ENCODE measurements around the gene WDR54. TPM values are rescaled to one million over a fixed set of nuclear protein-coding genes. Genes with fewer than 3 reads are reported as not detected.

Gene WDR54
- total and polyA plus RNA-seq, 7 experiments from 2014 or later, result 26.5 to 78.5 (median 33.2) TPM

DNA sequence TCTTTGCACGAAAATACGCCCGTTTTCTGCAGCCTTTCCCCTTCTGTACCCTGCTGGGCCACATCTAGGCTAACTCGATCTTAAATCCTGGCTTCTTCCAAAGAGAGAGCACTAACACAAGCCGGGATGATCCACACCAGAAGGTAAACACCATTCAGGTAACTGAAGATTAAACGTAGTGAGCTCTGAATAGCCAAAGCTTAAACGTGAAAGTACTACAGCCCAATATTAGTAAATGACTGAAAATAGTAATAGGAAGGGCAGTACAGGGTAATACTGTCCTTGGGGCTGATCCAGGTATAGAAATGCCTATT, 51.4 kb downstream of the WDR54 start:
- peaks cover 12 to 35% (median 29%) of the 10 kb centered on the region in 7 donors for H3K4me1 Mint-ChIP-seq
- Histone ChIP-seq H3K27me3 (ENCODE audit: control insufficient read depth in 2 of 2, insufficient read depth in 2 of 2, low read length in 2 of 2) (no peaks in the 10 kb centered on the region), H3K36me3 (ENCODE audit: control insufficient read depth in 2 of 3, insufficient read depth in 3 of 3, low read length in 3 of 3) (peaks cover 0 to 14% (median 4%) of the 10 kb centered on the region in 3 experiments), H3K27ac (ENCODE audit: low read depth, low read length) (peak overlapping the region; percentile 91), H3K9me3 (ENCODE audit: control insufficient read depth in 2 of 3, low read length in 3 of 3) (no peaks in the 10 kb centered on the region), H3K4me3 (ENCODE audit: low read length) (peak overlapping the region; percentile 89), H3K4me1 (ENCODE audit: control insufficient read depth in 2 of 2, insufficient read depth in 2 of 2, low read length in 2 of 2) (peaks cover 14 to 19% of the 10 kb centered on the region in 2 donors)
- intact Hi-C loops (cut with micrococcal nuclease), result loop anchor here (1.0 kb wide), 7 partner anchors 9 to 114 kb away; partner anchors contain the start of genes AUP1 (in 2 of the 2), HTRA2 (in 2 of the 2), TTC31 (in 2 of the 2) and WBP1 (in 2 of the 2)
- peaks cover 0 to 7% (median 0%) of the 10 kb centered on the region in 11 donors for H3K9me3 Mint-ChIP-seq
- peaks cover 0 to 28% (median 9%) of the 10 kb centered on the region in 5 donors for H3K36me3 Mint-ChIP-seq
- POLR2A ChIA-PET, result interaction anchor here (0.7 to 6.6 kb wide), 12 partner anchors 9 to 114 kb away, joined by 3 to 177 read pairs (median 4); partner anchors contain the start of genes CCDC142, INO80B, PCGF1 and TTC31
- CTCF ChIA-PET, result interaction anchor here (1.0 to 2.2 kb wide), 5 partner anchors 9 to 116 kb away, joined by 3 to 15 read pairs (median 5); partner anchors contain the start of genes CCDC142, INO80B and TTC31
- DNase-seq (no peak), ATAC-seq (no peak)
- H3K27ac Mint-ChIP-seq, result peak overlapping the region; percentile 94 to 99 (median 98)
- H3K27me3 Mint-ChIP-seq, result no peaks in the 10 kb centered on the region
- peak overlapping the region; percentile 88 to 99 (median 98) for H3K4me3 Mint-ChIP-seq

DNA sequence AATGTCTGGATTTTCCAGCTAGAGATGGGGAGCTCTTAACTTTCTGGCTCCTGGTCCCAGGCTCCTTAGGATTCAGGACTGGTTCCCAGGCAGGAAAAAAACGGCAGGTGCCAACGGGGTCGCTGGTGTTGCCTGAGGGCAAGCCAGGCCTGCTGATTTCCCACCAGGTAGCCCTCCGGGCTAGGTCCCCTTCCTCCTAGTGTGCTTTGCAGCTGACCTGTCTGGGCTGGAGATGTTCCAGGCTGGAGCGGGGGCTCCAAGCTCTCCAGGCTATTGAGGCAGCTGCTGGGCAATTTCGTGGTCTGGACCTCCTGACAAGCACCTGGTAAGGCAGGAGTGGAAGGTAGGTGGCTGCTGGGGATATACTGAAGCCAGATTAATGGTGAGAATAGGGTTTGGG, 53.0 kb downstream of the WDR54 start:
- peak overlapping the region in 2 of 10 donors; percentile 48 to 88 for H3K4me3 Mint-ChIP-seq
- ChIA-PET POLR2A (interaction anchor here (1.3 to 6.6 kb wide), 3 partner anchors 8 to 61 kb away, joined by 5 to 177 read pairs (median 12); partner anchors contain the start of genes CCDC142, INO80B, TTC31 and WBP1), CTCF (interaction anchor here (0.8 to 1.6 kb wide), 3 partner anchors 16 to 19 kb away, joined by 3 to 4 read pairs (median 3); partner anchors contain the start of genes INO80B and WBP1)
- H3K36me3 Mint-ChIP-seq, result peaks cover 0 to 28% (median 9%) of the 10 kb centered on the region in 5 donors
- H3K9me3 Mint-ChIP-seq, result peaks cover 0 to 7% (median 0%) of the 10 kb centered on the region in 11 donors
- H3K27ac Mint-ChIP-seq, result peak overlapping the region in 2 of 9 donors; percentile 14 to 38
- no peak overlapping the region for H3K4me3 ChIP-seq (ENCODE audit: low read length)
- H3K27ac ChIP-seq (ENCODE audit: low read depth, low read length), result no peak overlapping the region
- DNase-seq (no peak), ATAC-seq (no peak)
- no peaks in the 10 kb centered on the region for H3K9me3 ChIP-seq (ENCODE audit: control insufficient read depth in 2 of 3, low read length in 3 of 3)
- no peaks in the 10 kb centered on the region for H3K27me3 ChIP-seq (ENCODE audit: control insufficient read depth in 2 of 2, insufficient read depth in 2 of 2, low read length in 2 of 2)
- peaks cover 14 to 19% of the 10 kb centered on the region in 2 donors for H3K4me1 ChIP-seq (ENCODE audit: control insufficient read depth in 2 of 2, insufficient read depth in 2 of 2, low read length in 2 of 2)
- intact Hi-C loops (cut with micrococcal nuclease), result no loop called here
- peaks cover 0 to 14% (median 4%) of the 10 kb centered on the region in 3 experiments for H3K36me3 ChIP-seq (ENCODE audit: control insufficient read depth in 2 of 3, insufficient read depth in 3 of 3, low read length in 3 of 3)
- no peaks in the 10 kb centered on the region for H3K27me3 Mint-ChIP-seq
- H3K4me1 Mint-ChIP-seq, result peaks cover 12 to 40% (median 33%) of the 10 kb centered on the region in 7 donors

GRCh38 chr2:74474899-74475298, 53.4 kb downstream of the WDR54 start:
- ChIA-PET CTCF (interaction anchor here (0.8 to 1.6 kb wide), 3 partner anchors 17 to 20 kb away, joined by 3 to 4 read pairs (median 3); partner anchors contain the start of genes INO80B and WBP1), POLR2A (interaction anchor here (1.7 to 6.6 kb wide), 2 partner anchors 7 to 17 kb away, joined by 12 to 177 read pairs; partner anchors contain the start of genes CCDC142, INO80B, TTC31 and WBP1)
- Mint-ChIP-seq H3K36me3 (peaks cover 0 to 32% (median 9%) of the 10 kb centered on the region in 5 donors), H3K27ac (peak overlapping the region in 1 of 9 donors; percentile 14), H3K9me3 (peaks cover 0 to 7% (median 0%) of the 10 kb centered on the region in 11 donors), H3K4me1 (peaks cover 12 to 40% (median 31%) of the 10 kb centered on the region in 7 donors), H3K4me3 (no peak overlapping the region), H3K27me3 (no peaks in the 10 kb centered on the region)
- H3K27ac ChIP-seq (ENCODE audit: low read depth, low read length), result no peak overlapping the region
- no peaks in the 10 kb centered on the region for H3K9me3 ChIP-seq (ENCODE audit: control insufficient read depth in 2 of 3, low read length in 3 of 3)
- H3K4me3 ChIP-seq (ENCODE audit: low read length), result no peak overlapping the region
- peaks cover 14 to 19% of the 10 kb centered on the region in 2 donors for H3K4me1 ChIP-seq (ENCODE audit: control insufficient read depth in 2 of 2, insufficient read depth in 2 of 2, low read length in 2 of 2)
- no peak for ATAC-seq
- DNase-seq, result no peak
- peaks cover 0 to 18% (median 4%) of the 10 kb centered on the region in 3 experiments for H3K36me3 ChIP-seq (ENCODE audit: control insufficient read depth in 2 of 3, insufficient read depth in 3 of 3, low read length in 3 of 3)
- no peaks in the 10 kb centered on the region for H3K27me3 ChIP-seq (ENCODE audit: control insufficient read depth in 2 of 2, insufficient read depth in 2 of 2, low read length in 2 of 2)
- intact Hi-C loops (cut with micrococcal nuclease), result no loop called here

Other genes starting within 250 kb of the WDR54 start
- 100 to 1,000 TPM; 113 to 185 (median 140) TPM for gene MOB1A, start 242.9 kb upstream of the WDR54 start, total RNA-seq
- gene MOB1A, start 242.9 kb upstream of the WDR54 start, polyA plus RNA-seq, result 100 to 1,000 TPM; 106 to 120 TPM
- 100 to 1,000 TPM in 1 of 5 experiments, 10 to 100 TPM in 4; 14.5 to 186 (median 25.1) TPM for gene MTHFD2, start 223.1 kb upstream of the WDR54 start, total RNA-seq
- 1 to 10 TPM; 6.8 to 8.1 TPM for gene MTHFD2, start 223.1 kb upstream of the WDR54 start, polyA plus RNA-seq
- gene SLC4A5, start 78.3 kb upstream of the WDR54 start, total RNA-seq, result 10 to 100 TPM in 4 of 5 experiments, 1 to 10 TPM in 1; 2.0 to 20.8 (median 18.5) TPM
- gene SLC4A5, start 78.3 kb upstream of the WDR54 start, polyA plus RNA-seq, result 1 to 10 TPM in 1 of 2 donors, under 1 TPM in 1; 0.59 to 3.3 TPM
- gene DCTN1, start 41.4 kb upstream of the WDR54 start, total RNA-seq, result 100 to 1,000 TPM in 2 of 5 experiments, 10 to 100 TPM in 3; 73.6 to 113 (median 98.5) TPM
- 10 to 100 TPM; 52.1 to 77.2 TPM for gene DCTN1, start 41.4 kb upstream of the WDR54 start, polyA plus RNA-seq
- gene C2orf81, start 111 bp upstream of the WDR54 start, total RNA-seq, result 10 to 100 TPM in 1 of 5 experiments, 1 to 10 TPM in 4; 4.3 to 10.5 (median 6.8) TPM
- 1 to 10 TPM; 7.9 to 8.6 TPM for gene C2orf81, start 111 bp upstream of the WDR54 start, polyA plus RNA-seq
- gene RTKN, start 20.2 kb downstream of the WDR54 start, total RNA-seq, result 1 to 10 TPM in 2 of 5 experiments, under 1 TPM in 1, not detected in 2; 0.97 to 1.5 (median 1.3) TPM
- gene RTKN, start 20.2 kb downstream of the WDR54 start, polyA plus RNA-seq, result under 1 TPM; 0.26 to 0.28 TPM
- gene INO80B, start 33.4 kb downstream of the WDR54 start, total RNA-seq, result 10 to 100 TPM; 42.1 to 96.5 (median 46.8) TPM
- gene INO80B, start 33.4 kb downstream of the WDR54 start, polyA plus RNA-seq, result 10 to 100 TPM; 11.6 TPM
- 100 to 1,000 TPM in 2 of 5 experiments, 10 to 100 TPM in 3; 53.6 to 127 (median 85.4) TPM for gene WBP1, start 36.7 kb downstream of the WDR54 start, total RNA-seq
- 10 to 100 TPM; 33.3 to 45.4 TPM for gene WBP1, start 36.7 kb downstream of the WDR54 start, polyA plus RNA-seq
- 10 to 100 TPM; 61.0 to 88.5 (median 74.3) TPM for gene MOGS, start 43.7 kb downstream of the WDR54 start, total RNA-seq
- 10 to 100 TPM; 31.2 to 40.7 TPM for gene MOGS, start 43.7 kb downstream of the WDR54 start, polyA plus RNA-seq
- gene MRPL53, start 51.0 kb downstream of the WDR54 start, total RNA-seq, result 100 to 1,000 TPM in 2 of 5 experiments, 10 to 100 TPM in 3; 45.7 to 108 (median 94.5) TPM
- 100 to 1,000 TPM; 138 to 175 TPM for gene MRPL53, start 51.0 kb downstream of the WDR54 start, polyA plus RNA-seq
- 10 to 100 TPM; 21.4 to 75.2 (median 33.8) TPM for gene CCDC142, start 61.3 kb downstream of the WDR54 start, total RNA-seq
- 10 to 100 TPM; 13.1 to 23.9 TPM for gene CCDC142, start 61.3 kb downstream of the WDR54 start, polyA plus RNA-seq
- gene TTC31, start 61.4 kb downstream of the WDR54 start, total RNA-seq, result 10 to 100 TPM; 35.5 to 50.4 (median 43.6) TPM
- gene TTC31, start 61.4 kb downstream of the WDR54 start, polyA plus RNA-seq, result 10 to 100 TPM; 19.8 to 24.5 TPM
- gene LBX2, start 77.9 kb downstream of the WDR54 start, total RNA-seq, result under 1 TPM in 2 of 5 experiments, not detected in 3; 0.44 to 0.65 TPM
- not detected for gene LBX2, start 77.9 kb downstream of the WDR54 start, polyA plus RNA-seq
- 10 to 100 TPM; 25.7 to 37.0 (median 31.2) TPM for gene PCGF1, start 86.0 kb downstream of the WDR54 start, total RNA-seq
- gene PCGF1, start 86.0 kb downstream of the WDR54 start, polyA plus RNA-seq, result 10 to 100 TPM in 1 of 2 donors, 1 to 10 TPM in 1; 9.0 to 25.0 TPM
- gene TLX2, start 92.7 kb downstream of the WDR54 start, total RNA-seq, result under 1 TPM in 2 of 5 experiments, not detected in 3; 0.34 to 0.66 TPM
- not detected for gene TLX2, start 92.7 kb downstream of the WDR54 start, polyA plus RNA-seq
- gene DQX1, start 104.5 kb downstream of the WDR54 start, total RNA-seq, result under 1 TPM; 0.13 to 0.95 (median 0.59) TPM
- not detected for gene DQX1, start 104.5 kb downstream of the WDR54 start, polyA plus RNA-seq
- 100 to 1,000 TPM; 121 to 160 (median 144) TPM for gene AUP1, start 108.0 kb downstream of the WDR54 start, total RNA-seq
- gene AUP1, start 108.0 kb downstream of the WDR54 start, polyA plus RNA-seq, result 10 to 100 TPM; 69.7 to 73.6 TPM
- 10 to 100 TPM; 16.9 to 46.2 (median 37.7) TPM for gene HTRA2, start 108.2 kb downstream of the WDR54 start, total RNA-seq
- gene HTRA2, start 108.2 kb downstream of the WDR54 start, polyA plus RNA-seq, result 10 to 100 TPM; 22.4 to 22.6 TPM
- gene LOXL3, start 132.2 kb downstream of the WDR54 start, total RNA-seq, result 1 to 10 TPM in 2 of 5 experiments, under 1 TPM in 3; 0.50 to 6.9 (median 0.81) TPM
- gene LOXL3, start 132.2 kb downstream of the WDR54 start, polyA plus RNA-seq, result under 1 TPM in 1 of 2 donors, not detected in 1; 0.17 TPM
- gene DOK1, start 133.0 kb downstream of the WDR54 start, total RNA-seq, result 10 to 100 TPM in 4 of 5 experiments, 1 to 10 TPM in 1; 7.0 to 39.5 (median 32.9) TPM
- gene DOK1, start 133.0 kb downstream of the WDR54 start, polyA plus RNA-seq, result 10 to 100 TPM; 11.8 to 24.2 TPM
- under 1 TPM in 1 of 5 experiments, not detected in 4; 0.39 TPM for gene M1AP, start 226.6 kb downstream of the WDR54 start, total RNA-seq
- gene M1AP, start 226.6 kb downstream of the WDR54 start, polyA plus RNA-seq, result not detected
- 10 to 100 TPM in 3 of 5 experiments, 1 to 10 TPM in 2; 5.7 to 23.6 (median 11.0) TPM for gene SEMA4F, start 232.5 kb downstream of the WDR54 start, total RNA-seq
- 1 to 10 TPM; 6.9 to 8.6 TPM for gene SEMA4F, start 232.5 kb downstream of the WDR54 start, polyA plus RNA-seq

Data from naive thymus-derived CD4-positive, alpha-beta T cell (primary cell).